RWPE1 (cell line): Measurements from ENCODE around the gene NAT8L.

ENCODE experiments used
- CTCF ChIA-PET: fragments of 350-600 bp; sonication (Branson Sonifier 250); formaldehyde crosslinking; extraction: SDS; loops from one replicate; lab custom pipeline; 2021; lab: Yijun Ruan, JAX
- POLR2A ChIA-PET: fragments of 400-600 bp; formaldehyde crosslinking; extraction: SDS; loops from one replicate; lab custom pipeline; 2020; ENCODE audit warnings: antibody characterized with exemption; ENCODE audit not compliant: low non-redundant PET; lab: Yijun Ruan, JAX
- DNase-seq: peaks from one replicate; pipeline ENCODE4 v3.0.0; 2012; ENCODE audit warnings: low spot score
- H3K27ac ChIP-seq: fragments of 450-650 bp; 2 replicates; pipeline ENCODE4 v1.5.1; 2017
- TF ChIP-seq, protein P1 (sequence below): fragments of 450-650 bp; conservative IDR thresholded peaks from 2 replicates; pipeline ENCODE4 v1.5.1; 2017; ENCODE audit warnings: low read depth, mild to moderate bottlenecking

Gene NAT8L

DNA sequence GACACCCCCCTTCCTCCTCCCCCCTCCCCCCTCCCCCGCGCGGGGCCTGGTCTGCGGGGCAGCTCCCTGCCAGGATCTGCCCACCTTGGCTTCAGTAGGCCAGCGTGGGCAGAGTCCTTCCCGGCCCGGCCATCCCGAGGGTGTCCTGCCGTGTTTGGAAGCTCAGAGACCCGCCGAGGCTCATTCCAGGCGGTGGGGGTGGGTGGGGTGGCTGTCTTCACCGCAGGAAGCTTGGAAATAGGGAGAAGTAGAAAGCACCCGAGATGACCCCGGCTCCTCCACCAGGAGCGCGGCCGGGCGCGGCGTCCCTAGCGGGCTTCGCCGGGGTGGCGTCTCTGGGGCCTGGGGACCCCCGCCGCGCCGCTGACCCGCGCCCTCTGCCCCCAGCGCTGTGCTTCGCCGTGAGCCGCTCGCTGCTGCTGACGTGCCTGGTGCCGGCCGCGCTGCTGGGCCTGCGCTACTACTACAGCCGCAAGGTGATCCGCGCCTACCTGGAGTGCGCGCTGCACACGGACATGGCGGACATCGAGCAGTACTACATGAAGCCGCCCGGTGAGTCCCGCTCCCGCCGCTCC lies 1.6 kb downstream of the NAT8L start:
- no peak overlapping the region for H3K27ac ChIP-seq
- CTCF ChIA-PET: interaction anchor here (0.5 kb wide), 1 partner anchor 64 kb away, joined by 3 read pairs; no protein-coding TSS in a partner anchor
- DNase-seq: no peak
- TF ChIP-seq, protein P1, sequence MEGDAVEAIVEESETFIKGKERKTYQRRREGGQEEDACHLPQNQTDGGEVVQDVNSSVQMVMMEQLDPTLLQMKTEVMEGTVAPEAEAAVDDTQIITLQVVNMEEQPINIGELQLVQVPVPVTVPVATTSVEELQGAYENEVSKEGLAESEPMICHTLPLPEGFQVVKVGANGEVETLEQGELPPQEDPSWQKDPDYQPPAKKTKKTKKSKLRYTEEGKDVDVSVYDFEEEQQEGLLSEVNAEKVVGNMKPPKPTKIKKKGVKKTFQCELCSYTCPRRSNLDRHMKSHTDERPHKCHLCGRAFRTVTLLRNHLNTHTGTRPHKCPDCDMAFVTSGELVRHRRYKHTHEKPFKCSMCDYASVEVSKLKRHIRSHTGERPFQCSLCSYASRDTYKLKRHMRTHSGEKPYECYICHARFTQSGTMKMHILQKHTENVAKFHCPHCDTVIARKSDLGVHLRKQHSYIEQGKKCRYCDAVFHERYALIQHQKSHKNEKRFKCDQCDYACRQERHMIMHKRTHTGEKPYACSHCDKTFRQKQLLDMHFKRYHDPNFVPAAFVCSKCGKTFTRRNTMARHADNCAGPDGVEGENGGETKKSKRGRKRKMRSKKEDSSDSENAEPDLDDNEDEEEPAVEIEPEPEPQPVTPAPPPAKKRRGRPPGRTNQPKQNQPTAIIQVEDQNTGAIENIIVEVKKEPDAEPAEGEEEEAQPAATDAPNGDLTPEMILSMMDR: no peak
- POLR2A ChIA-PET: no interaction called here

DNA sequence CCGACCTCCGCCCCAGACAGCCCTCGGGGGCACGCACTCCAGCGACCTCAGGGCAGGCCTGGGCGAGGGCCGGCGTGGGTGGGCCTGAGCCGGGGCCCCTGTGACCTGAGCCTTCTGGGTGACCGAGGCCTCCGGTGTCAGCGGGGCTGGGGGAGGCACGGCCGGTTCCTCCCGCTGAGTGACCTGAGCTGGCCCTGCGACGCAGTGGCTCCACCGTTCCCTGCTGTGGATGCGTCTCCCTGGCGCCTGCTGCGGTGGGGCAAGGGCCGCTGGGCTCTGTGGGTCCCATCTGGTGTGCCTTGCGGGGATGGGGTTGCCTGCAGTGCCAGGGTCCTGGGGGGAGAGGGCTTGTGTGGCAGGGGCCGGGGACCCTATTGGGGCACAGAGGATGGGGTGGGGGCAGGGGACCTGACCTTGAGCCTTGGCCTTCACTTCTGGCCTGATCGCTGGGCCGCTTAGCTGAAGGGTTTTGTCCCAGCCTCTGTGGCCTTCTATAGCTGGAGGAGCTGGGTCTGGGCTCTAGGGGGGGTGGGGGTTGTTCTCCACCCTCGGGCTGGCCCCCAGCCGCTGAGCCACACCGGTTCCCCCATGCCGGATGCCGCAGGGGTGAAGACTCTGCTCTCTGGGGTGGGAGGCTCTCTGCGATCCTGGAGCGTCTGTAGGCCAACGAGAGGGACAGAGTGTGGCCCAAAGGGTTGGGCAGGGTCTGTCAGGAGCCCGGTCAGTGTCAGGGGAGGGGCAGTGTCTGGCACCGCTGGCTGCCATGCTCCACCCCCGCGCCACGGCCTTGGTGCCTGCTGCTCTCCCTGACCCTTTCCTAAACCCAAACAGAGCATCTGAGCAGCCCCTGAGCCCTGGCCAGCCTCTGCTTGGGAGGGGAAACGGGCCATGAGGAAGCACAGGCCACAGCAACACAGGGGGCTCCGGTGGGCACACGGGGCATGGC lies 2.3 kb downstream of the NAT8L start:
- TF ChIP-seq, protein P1: no peak
- ChIA-PET POLR2A (no interaction called here), CTCF (interaction anchor here (0.5 to 0.6 kb wide), 2 partner anchors 64 to 335 kb away, joined by 3 to 5 read pairs; no protein-coding TSS in a partner anchor)
- no peak for DNase-seq
- no peak overlapping the region for H3K27ac ChIP-seq

DNA sequence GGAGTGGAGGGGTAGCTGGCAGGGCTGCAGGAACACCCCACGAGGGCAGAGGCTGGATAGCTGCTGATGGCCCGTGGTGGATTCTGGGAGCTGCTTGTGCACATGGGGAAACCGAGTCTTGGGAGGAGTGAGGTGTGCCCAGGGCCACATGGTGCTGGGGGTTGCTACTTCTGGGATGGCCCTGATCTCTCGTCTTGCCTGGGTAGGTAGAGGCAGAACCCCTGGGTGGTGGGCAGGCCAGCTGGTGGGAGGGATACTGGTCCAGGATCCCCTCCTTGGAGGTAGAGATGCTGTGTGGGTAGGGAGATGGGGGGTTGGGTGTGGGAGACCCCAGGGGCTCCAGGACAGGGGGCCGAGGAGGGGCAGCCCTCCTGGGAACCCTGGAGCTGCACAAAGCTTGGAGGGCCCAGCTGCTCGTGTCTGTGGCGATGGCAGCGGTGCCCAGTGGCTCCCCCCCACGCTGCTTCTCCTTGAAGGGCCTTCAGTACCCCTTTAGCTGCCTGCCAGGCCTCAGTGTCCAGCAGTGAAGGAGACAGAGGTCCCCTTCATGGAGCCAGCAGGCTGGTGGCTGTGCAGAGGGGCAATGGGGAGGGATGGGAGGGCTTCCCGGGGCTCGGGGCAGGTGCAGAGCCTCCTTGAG lies 3.2 kb downstream of the NAT8L start:
- CTCF ChIA-PET: interaction anchor here (0.6 kb wide), 1 partner anchor 336 kb away, joined by 5 read pairs; no protein-coding TSS in a partner anchor
- DNase-seq: no peak
- POLR2A ChIA-PET: no interaction called here
- TF ChIP-seq, protein P1: no peak
- no peak overlapping the region for H3K27ac ChIP-seq

DNA sequence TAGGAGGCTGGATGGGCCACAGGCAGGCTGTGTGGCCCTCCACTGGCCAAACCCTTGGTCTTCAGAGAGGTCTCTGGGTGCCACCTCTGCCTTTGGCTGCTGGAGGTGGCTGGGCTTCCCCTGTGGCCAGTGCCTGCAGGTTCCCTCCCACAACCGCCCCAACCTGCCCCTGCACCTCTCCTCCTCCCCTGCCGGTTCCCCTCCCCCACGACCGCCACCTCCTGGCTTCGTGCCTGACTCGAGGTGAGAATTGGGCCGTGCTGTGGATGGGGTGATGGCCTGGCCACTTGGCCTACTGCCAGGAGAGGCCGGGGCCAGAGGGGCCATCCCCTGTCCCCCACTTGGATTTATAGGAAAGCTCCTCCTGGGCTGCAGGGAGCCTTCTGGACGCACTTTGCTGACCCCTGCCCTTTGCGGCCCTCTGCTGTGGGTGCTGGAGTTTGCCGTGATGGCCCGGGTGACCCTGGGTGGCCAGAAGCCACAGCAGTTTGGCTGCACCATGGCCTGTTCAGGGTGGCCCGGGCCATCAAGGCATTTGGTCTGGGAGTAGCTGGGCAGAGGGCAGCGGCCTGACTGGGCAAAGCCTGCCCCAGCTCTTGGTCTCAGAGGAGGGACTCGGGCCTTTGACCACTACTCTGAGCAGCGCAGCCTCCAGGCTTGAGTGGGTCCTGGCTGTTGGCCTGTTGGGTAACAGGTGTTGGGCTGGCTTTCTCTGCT lies 3.8 kb downstream of the NAT8L start:
- no peak overlapping the region for H3K27ac ChIP-seq
- CTCF ChIA-PET: no interaction called here
- POLR2A ChIA-PET: no interaction called here
- no peak for DNase-seq
- TF ChIP-seq, protein P1: no peak

DNA sequence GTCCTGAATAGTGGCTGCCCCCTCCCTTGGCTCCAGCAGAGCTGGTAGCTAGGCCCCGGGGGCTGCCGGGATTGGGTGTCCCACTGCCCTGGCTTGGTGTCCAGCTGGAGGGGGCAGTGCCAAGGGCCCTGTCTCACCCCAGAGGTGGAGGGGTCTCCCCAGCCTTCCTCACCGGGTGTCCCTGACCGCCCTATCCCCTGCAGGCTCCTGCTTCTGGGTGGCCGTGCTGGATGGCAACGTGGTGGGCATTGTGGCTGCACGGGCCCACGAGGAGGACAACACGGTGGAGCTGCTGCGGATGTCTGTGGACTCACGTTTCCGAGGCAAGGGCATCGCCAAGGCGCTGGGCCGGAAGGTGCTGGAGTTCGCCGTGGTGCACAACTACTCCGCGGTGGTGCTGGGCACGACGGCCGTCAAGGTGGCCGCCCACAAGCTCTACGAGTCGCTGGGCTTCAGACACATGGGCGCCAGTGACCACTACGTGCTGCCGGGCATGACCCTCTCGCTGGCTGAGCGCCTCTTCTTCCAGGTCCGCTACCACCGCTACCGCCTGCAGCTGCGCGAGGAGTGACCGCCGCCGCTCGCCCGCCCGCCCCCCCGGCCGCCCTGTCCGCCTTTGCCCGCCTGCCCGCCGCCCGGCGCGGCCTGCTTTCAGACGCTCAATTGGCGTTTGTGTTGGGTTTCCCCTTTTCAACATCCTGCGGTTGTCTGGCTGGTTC lies 4.6 kb downstream of the NAT8L start:
- ChIA-PET CTCF (no interaction called here), POLR2A (no interaction called here)
- DNase-seq: no peak
- TF ChIP-seq, protein P1: no peak
- H3K27ac ChIP-seq: no peak overlapping the region; the same call in 1 of the 2 replicates
